ENCODE data around the gene SSBP1.

SSBP1 gene

GRCh38 chr7:141699860-141700259 lies 38.3 kb upstream of the SSBP1 start:
- Histone ChIP-seq H3K27me3 (ENCODE audit: insufficient read depth, low read length, poor library complexity, severe bottlenecking) (no peaks in the 10 kb centered on the region), H3K9me2 (replicated peaks; ENCODE audit: low read depth, low read length) (no peaks in the 10 kb centered on the region), H3K4me3 (ENCODE audit: low read length, poor library complexity, severe bottlenecking) (peak overlapping the region; percentile 87), H3K36me3 (ENCODE audit: insufficient read depth, low read length) (no peaks in the 10 kb centered on the region), H3K4me2 (ENCODE audit: low read depth, low read length, poor library complexity, severe bottlenecking) (peak overlapping the region; percentile 90), H3K4me1 (ENCODE audit: insufficient read depth, low read length, poor library complexity, severe bottlenecking) (peaks cover 59% of the 10 kb centered on the region), H3K79me2 (ENCODE audit: insufficient read depth, low read length) (peaks cover 53% of the 10 kb centered on the region; the same call in 1 of the 2 replicates), H2AFZ (ENCODE audit: low read length) (no peak overlapping the region), H3K9me3 (ENCODE audit: insufficient read depth, low read depth, low read length) (no peaks in the 10 kb centered on the region), H4K20me1 (ENCODE audit: insufficient read depth, low read length, poor library complexity, severe bottlenecking) (peaks cover 17% of the 10 kb centered on the region), H3F3A (ENCODE audit: low read depth) (no peaks in the 10 kb centered on the region), H3K9ac (ENCODE audit: low read depth, low read length, poor library complexity, severe bottlenecking) (peak overlapping the region; percentile 58)
- no peak for TF ChIP-seq EZH2phosphoT487 (IDR thresholded peaks at IDR 0.05; ENCODE audit: borderline replicate concordance)
- TF ChIP-seq, protein P1, sequence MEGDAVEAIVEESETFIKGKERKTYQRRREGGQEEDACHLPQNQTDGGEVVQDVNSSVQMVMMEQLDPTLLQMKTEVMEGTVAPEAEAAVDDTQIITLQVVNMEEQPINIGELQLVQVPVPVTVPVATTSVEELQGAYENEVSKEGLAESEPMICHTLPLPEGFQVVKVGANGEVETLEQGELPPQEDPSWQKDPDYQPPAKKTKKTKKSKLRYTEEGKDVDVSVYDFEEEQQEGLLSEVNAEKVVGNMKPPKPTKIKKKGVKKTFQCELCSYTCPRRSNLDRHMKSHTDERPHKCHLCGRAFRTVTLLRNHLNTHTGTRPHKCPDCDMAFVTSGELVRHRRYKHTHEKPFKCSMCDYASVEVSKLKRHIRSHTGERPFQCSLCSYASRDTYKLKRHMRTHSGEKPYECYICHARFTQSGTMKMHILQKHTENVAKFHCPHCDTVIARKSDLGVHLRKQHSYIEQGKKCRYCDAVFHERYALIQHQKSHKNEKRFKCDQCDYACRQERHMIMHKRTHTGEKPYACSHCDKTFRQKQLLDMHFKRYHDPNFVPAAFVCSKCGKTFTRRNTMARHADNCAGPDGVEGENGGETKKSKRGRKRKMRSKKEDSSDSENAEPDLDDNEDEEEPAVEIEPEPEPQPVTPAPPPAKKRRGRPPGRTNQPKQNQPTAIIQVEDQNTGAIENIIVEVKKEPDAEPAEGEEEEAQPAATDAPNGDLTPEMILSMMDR (conservative IDR thresholded peaks at IDR 0.05; ENCODE audit: low read length) = no peak

- peaks cover 17% of the 10 kb centered on the region for H4K20me1 ChIP-seq (ENCODE audit: insufficient read depth, low read length, poor library complexity, severe bottlenecking)
- H3K9me2 ChIP-seq (replicated peaks; ENCODE audit: low read depth, low read length) = no peaks in the 10 kb centered on the region
- H3K4me1 ChIP-seq (ENCODE audit: insufficient read depth, low read length, poor library complexity, severe bottlenecking) = peaks cover 56% of the 10 kb centered on the region
- peaks cover 49% of the 10 kb centered on the region; the same call in 1 of the 2 replicates for H3K79me2 ChIP-seq (ENCODE audit: insufficient read depth, low read length)
- no peak for TF ChIP-seq EZH2phosphoT487 (IDR thresholded peaks at IDR 0.05; ENCODE audit: borderline replicate concordance)
- TF ChIP-seq, protein P1 (conservative IDR thresholded peaks at IDR 0.05; ENCODE audit: low read length) = no peak
- H3K27me3 ChIP-seq (ENCODE audit: insufficient read depth, low read length, poor library complexity, severe bottlenecking) = no peaks in the 10 kb centered on the region
- H3K9ac ChIP-seq (ENCODE audit: low read depth, low read length, poor library complexity, severe bottlenecking) = peak overlapping the region; percentile 58
- no peaks in the 10 kb centered on the region for H3K9me3 ChIP-seq (ENCODE audit: insufficient read depth, low read depth, low read length)
- H3K4me2 ChIP-seq (ENCODE audit: low read depth, low read length, poor library complexity, severe bottlenecking) = peak overlapping the region; percentile 90
- H3K36me3 ChIP-seq (ENCODE audit: insufficient read depth, low read length) = no peaks in the 10 kb centered on the region
- peak overlapping the region; percentile 87 for H3K4me3 ChIP-seq (ENCODE audit: low read length, poor library complexity, severe bottlenecking)
- H3F3A ChIP-seq (ENCODE audit: low read depth) = no peaks in the 10 kb centered on the region
- H2AFZ ChIP-seq (ENCODE audit: low read length) = no peak overlapping the region
These were observed 37.8 kb upstream of the SSBP1 start for GRCh38 chr7:141700296-141700847.

- H3K9me2 ChIP-seq (replicated peaks; ENCODE audit: low read depth, low read length) = no peaks in the 10 kb centered on the region
- H3F3A ChIP-seq (ENCODE audit: low read depth) = no peaks in the 10 kb centered on the region
- TF ChIP-seq, protein P1 (conservative IDR thresholded peaks at IDR 0.05; ENCODE audit: low read length) = no peak
- no peak for TF ChIP-seq EZH2phosphoT487 (IDR thresholded peaks at IDR 0.05; ENCODE audit: borderline replicate concordance)
- H3K9ac ChIP-seq (ENCODE audit: low read depth, low read length, poor library complexity, severe bottlenecking) = peak overlapping the region; percentile 58
- no peaks in the 10 kb centered on the region for H3K36me3 ChIP-seq (ENCODE audit: insufficient read depth, low read length)
- peak overlapping the region; percentile 90 for H3K4me2 ChIP-seq (ENCODE audit: low read depth, low read length, poor library complexity, severe bottlenecking)
- H3K4me3 ChIP-seq (ENCODE audit: low read length, poor library complexity, severe bottlenecking) = peak overlapping the region; percentile 87
- H3K9me3 ChIP-seq (ENCODE audit: insufficient read depth, low read depth, low read length) = no peaks in the 10 kb centered on the region
- H4K20me1 ChIP-seq (ENCODE audit: insufficient read depth, low read length, poor library complexity, severe bottlenecking) = peaks cover 17% of the 10 kb centered on the region
- no peak overlapping the region for H2AFZ ChIP-seq (ENCODE audit: low read length)
- peaks cover 44% of the 10 kb centered on the region; the same call in 1 of the 2 replicates for H3K79me2 ChIP-seq (ENCODE audit: insufficient read depth, low read length)
- H3K27me3 ChIP-seq (ENCODE audit: insufficient read depth, low read length, poor library complexity, severe bottlenecking) = no peaks in the 10 kb centered on the region
- peaks cover 51% of the 10 kb centered on the region for H3K4me1 ChIP-seq (ENCODE audit: insufficient read depth, low read length, poor library complexity, severe bottlenecking)
These were observed 37.2 kb upstream of the SSBP1 start for GRCh38 chr7:141700848-141701371.
